GM21529 (cell line): ENCODE results near the gene NPIPA3.
"Not testable (repeated sequence)": the region's sequence is repeated elsewhere in the genome, so short reads cannot be mapped to it uniquely, and the experiment has no call there.

Experiments
- ATAC-seq: cut with Tn5 transposase; IDR thresholded peaks from one replicate; pipeline ENCODE4 v1.9.1; 2021; ENCODE audit not compliant: unreplicated experiment

The NPIPA3 gene

GRCh38 chr16:14703156-14704011, at the start of gene NPIPA3:
NPIPA3 (plus strand) TSS chr16:14703411; CDS start chr16:14708944, 5,533 bp downstream.
- ATAC-seq = peak; percentile 98

DNA sequence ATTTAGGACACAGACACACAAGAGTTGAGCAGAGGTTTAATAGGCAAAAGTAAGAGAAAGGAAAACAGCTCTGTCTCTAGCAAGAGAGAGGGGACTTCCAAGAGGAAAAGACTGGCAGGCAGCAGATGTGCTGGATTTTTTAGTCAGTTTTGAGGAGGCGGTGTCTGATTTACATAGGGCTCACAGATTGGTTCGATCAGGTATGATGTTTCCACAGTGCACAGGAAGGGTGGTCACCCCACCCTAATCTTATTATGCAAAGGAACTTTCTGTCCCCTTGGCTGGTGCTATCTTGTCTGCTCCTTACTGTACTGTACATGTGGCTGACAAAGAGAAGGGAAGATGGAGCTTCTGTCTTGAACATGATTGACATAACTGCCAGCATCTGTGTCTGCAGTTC, 45.1 kb upstream of the NPIPA3 start:
- peak; percentile 93 for ATAC-seq

GRCh38 chr16:14667347-14668266, 35.6 kb upstream of the NPIPA3 start:
- no peak for ATAC-seq

- ATAC-seq = no peak
Measured at GRCh38 chr16:14668556-14669223, 34.5 kb upstream of the NPIPA3 start.

GRCh38 chr16:14669776-14670175, 33.4 kb upstream of the NPIPA3 start:
- ATAC-seq = no peak

DNA sequence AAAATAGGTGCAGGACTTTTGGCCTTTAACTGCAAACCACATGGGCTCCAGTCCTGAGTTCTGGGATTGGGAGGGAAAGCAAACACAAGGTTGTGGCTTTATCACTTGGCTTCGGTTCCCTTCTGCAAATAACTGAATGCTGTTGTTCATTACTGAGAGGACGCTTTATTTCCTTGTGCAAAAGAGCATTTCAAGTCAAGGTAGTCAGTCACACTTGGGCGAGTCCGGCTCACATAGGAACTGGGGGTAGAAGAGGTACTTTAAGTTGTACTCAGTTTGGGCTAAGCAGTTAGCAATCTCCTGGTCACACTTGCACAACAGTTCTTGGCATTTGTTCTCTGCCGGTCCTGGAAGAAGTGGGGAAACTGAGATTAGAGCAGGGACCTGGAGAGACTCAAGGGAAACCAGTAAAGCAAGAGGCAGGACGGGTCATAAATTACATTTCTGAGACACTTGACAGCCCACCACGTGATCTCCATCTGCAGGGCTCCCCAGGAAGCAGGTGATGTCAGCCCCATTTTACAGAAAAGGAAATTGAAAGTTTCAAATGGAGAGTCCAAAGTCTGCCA, 30.7 kb upstream of the NPIPA3 start:
- ATAC-seq = peak; percentile 75

DNA sequence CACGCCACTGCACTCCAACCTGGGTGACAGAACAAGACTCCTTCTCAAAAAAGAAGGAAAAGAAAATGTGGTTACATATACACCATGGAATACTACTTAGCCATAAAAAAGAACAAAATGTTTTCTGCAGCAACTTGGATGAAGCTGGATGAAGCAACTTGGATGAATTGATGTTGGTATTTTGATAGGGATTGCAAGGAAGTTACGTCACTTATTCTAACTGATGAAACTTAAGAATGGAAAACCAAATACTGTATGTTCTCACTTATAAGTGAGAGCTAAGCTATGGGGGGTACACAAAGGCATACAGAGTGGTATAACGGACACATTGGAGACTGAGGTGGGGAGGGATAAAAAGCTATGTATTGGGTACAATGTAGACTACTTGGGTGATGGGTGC, 26.6 kb upstream of the NPIPA3 start:
- no peak for ATAC-seq

DNA sequence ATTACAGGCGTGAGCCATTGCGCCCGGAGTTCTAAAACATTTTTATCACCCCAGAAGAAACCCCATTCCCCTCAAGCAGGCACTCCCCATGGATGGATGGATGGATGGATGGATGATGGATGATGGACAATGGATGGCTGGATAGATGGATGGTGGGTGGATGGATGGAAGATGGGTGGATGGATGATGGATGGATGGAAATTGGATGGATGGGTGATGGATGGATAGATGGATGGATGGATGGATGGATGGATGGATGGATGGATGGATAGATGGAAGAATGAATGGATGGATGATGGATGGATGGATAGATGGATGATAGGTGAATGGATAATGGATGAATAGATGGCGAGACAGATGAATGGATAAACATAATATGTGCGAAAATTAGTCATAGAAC, 25.6 kb upstream of the NPIPA3 start:
- ATAC-seq = no peak

- no peak for ATAC-seq
Measured at GRCh38 chr16:14678748-14679497, 24.3 kb upstream of the NPIPA3 start.

GRCh38 chr16:14680396-14680795, 22.8 kb upstream of the NPIPA3 start:
- not testable (repeated sequence) for ATAC-seq

- ATAC-seq = no peak
Measured at GRCh38 chr16:14681115-14681514, 22.1 kb upstream of the NPIPA3 start.

- ATAC-seq = no peak
Measured at GRCh38 chr16:14682121-14682520, 21.1 kb upstream of the NPIPA3 start.

GRCh38 chr16:14685870-14686793, 17.1 kb upstream of the NPIPA3 start:
- not testable (repeated sequence) for ATAC-seq

- not testable (repeated sequence) for ATAC-seq
Measured at GRCh38 chr16:14694129-14694528, 9.1 kb upstream of the NPIPA3 start, which contains the start of gene PLA2G10. PLA2G10 (minus strand) TSS chr16:14694308; CDS start chr16:14694229, 79 bp downstream.

DNA sequence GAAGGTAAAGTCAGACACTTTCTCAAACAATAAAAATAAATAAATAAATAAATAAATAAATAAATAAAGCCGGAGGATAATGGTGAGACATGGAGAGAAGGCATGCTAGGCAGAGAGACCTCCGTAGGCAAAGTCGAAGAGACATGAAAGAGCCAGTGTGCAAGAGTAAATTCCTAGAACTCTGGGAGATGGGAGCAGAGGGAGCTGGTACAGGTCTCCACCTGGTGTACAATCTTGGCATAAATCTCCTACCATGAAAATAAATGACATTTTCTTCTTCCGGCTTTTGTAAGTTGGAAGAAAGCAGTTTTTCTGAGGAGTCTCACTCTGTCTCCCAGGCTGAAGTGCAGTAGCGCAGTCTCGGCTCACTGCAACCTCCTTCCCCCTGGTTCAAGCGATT, 1.4 kb upstream of the NPIPA3 start:
- ATAC-seq = not testable (repeated sequence)

DNA sequence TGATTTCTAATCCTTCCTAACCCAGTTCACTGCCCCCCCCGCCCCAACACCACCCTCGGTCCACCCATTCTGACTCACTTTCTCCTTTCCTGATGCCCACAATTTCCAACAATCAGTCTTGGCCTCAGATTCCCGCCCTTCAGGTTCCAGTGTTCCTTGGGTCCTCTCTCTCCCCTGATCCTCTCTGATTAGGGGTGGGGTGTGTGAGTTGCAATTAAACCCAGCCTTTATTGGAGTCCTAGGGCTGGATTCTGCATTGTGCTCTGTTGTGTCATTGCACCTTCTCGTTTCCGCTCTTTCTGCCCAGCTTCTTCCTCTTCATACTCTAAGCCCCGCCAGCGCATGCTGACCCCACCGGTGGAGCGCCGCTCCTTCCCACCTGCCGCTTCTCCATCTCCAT, 539 bp upstream of the NPIPA3 start:
- not testable (repeated sequence) for ATAC-seq

DNA sequence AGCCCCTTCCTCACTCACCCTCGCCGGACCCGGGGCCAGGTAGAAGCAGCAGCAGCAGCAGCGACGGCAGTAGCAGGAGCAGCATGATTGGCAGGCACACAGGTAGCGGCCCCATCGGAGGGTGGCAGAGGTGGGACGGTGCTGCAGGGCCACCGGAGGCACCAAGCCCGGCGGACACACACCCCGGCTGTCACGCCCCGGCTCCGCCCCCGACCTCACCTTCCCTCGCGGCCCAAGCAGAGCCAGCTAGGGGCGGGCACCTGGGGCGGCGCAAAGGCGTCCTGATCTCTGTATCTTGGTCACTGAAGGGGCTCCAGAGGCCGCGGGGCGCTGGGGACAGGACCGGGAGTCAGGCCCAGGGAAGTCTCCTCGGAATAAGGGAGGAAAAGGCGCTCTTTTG, 30.0 kb downstream of the NPIPA3 start:
- ATAC-seq = not testable (repeated sequence)

GRCh38 chr16:14740832-14741385, 37.7 kb downstream of the NPIPA3 start:
- not testable (repeated sequence) for ATAC-seq

GRCh38 chr16:14741794-14742193, 38.6 kb downstream of the NPIPA3 start:
- ATAC-seq = not testable (repeated sequence)
